ENCODE results near the gene LPP. TPM values are rescaled to one million over a fixed set of nuclear protein-coding genes. Genes with fewer than 3 reads are reported as not detected.
A peak's percentile ranks its signal among the peaks of the same experiment; 100 is the strongest.

Gene LPP
- total and polyA plus RNA-seq, 2 donors from 2014 or later, result 6.7 to 233 TPM

- no peak for TF ChIP-seq CTCF (IDR thresholded peaks at IDR 0.05; ENCODE audit: borderline replicate concordance, extremely low read depth, insufficient read depth)
- Histone ChIP-seq H3K36me3 (ENCODE audit: control insufficient read depth in 2 of 3, insufficient read depth in 3 of 3, low read length in 3 of 3) (no peaks in the 10 kb centered on the region), H3K27me3 (ENCODE audit: control insufficient read depth, insufficient read depth, low read length) (no peaks in the 10 kb centered on the region), H3K9me3 (ENCODE audit: control insufficient read depth in 2 of 3, insufficient read depth in 1 of 3, low read length in 3 of 3) (no peaks in the 10 kb centered on the region), H3K27ac (ENCODE audit: low read depth in 2 of 2, low read length in 2 of 2) (no peak overlapping the region), H3K9ac (ENCODE audit: low read length in 3 of 3) (no peak overlapping the region), H3K4me1 (ENCODE audit: control insufficient read depth in 2 of 3, insufficient read depth in 2 of 3, low read depth in 1 of 3, low read length in 3 of 3) (peaks cover 0 to 6% (median 5%) of the 10 kb centered on the region in 3 donors), H3K4me3 (ENCODE audit: low read length in 3 of 3) (no peak overlapping the region)
- no peak for DNase-seq
- no peak for FAIRE-seq
- intact Hi-C loops (cut with DNase I), result no loop called here
These were observed 671.9 kb downstream of the LPP start for GRCh38 chr3:188825901-188826300.

- DNase-seq (no peak), FAIRE-seq (no peak)
- no peaks in the 10 kb centered on the region for H3K27me3 ChIP-seq (ENCODE audit: control insufficient read depth, insufficient read depth, low read length)
- H3K4me3 ChIP-seq (ENCODE audit: low read length in 3 of 3), result no peak overlapping the region
- TF ChIP-seq CTCF (IDR thresholded peaks at IDR 0.05; ENCODE audit: borderline replicate concordance, extremely low read depth, insufficient read depth), result no peak
- H3K36me3 ChIP-seq (ENCODE audit: control insufficient read depth in 2 of 3, insufficient read depth in 3 of 3, low read length in 3 of 3), result no peaks in the 10 kb centered on the region
- no peak overlapping the region for H3K9ac ChIP-seq (ENCODE audit: low read length in 3 of 3)
- peaks cover 0 to 6% (median 5%) of the 10 kb centered on the region in 3 donors for H3K4me1 ChIP-seq (ENCODE audit: control insufficient read depth in 2 of 3, insufficient read depth in 2 of 3, low read depth in 1 of 3, low read length in 3 of 3)
- H3K9me3 ChIP-seq (ENCODE audit: control insufficient read depth in 2 of 3, insufficient read depth in 1 of 3, low read length in 3 of 3), result no peaks in the 10 kb centered on the region
- H3K27ac ChIP-seq (ENCODE audit: low read depth in 2 of 2, low read length in 2 of 2), result no peak overlapping the region
- intact Hi-C loops (cut with DNase I), result no loop called here
These were observed 672.6 kb downstream of the LPP start for GRCh38 chr3:188826574-188826973.

- Histone ChIP-seq H3K36me3 (ENCODE audit: control insufficient read depth in 2 of 3, insufficient read depth in 3 of 3, low read length in 3 of 3) (no peaks in the 10 kb centered on the region), H3K9me3 (ENCODE audit: control insufficient read depth in 2 of 3, insufficient read depth in 1 of 3, low read length in 3 of 3) (no peaks in the 10 kb centered on the region), H3K27ac (ENCODE audit: low read depth in 2 of 2, low read length in 2 of 2) (no peak overlapping the region), H3K4me1 (ENCODE audit: control insufficient read depth in 2 of 3, insufficient read depth in 2 of 3, low read depth in 1 of 3, low read length in 3 of 3) (peaks cover 0 to 6% (median 5%) of the 10 kb centered on the region in 3 donors), H3K27me3 (ENCODE audit: control insufficient read depth, insufficient read depth, low read length) (no peaks in the 10 kb centered on the region), H3K9ac (ENCODE audit: low read length in 3 of 3) (no peak overlapping the region), H3K4me3 (ENCODE audit: low read length in 3 of 3) (no peak overlapping the region)
- no peak for TF ChIP-seq CTCF (IDR thresholded peaks at IDR 0.05; ENCODE audit: borderline replicate concordance, extremely low read depth, insufficient read depth)
- intact Hi-C loops (cut with DNase I), result no loop called here
- DNase-seq (no peak), FAIRE-seq (no peak)
These were observed 673.1 kb downstream of the LPP start for GRCh38 chr3:188827103-188827502.

GRCh38 chr3:188827576-188827975 is 673.6 kb downstream of the LPP start:
- intact Hi-C loops (cut with DNase I), result no loop called here
- H3K9me3 ChIP-seq (ENCODE audit: control insufficient read depth in 2 of 3, insufficient read depth in 1 of 3, low read length in 3 of 3), result no peaks in the 10 kb centered on the region
- no peaks in the 10 kb centered on the region for H3K27me3 ChIP-seq (ENCODE audit: control insufficient read depth, insufficient read depth, low read length)
- no peak for TF ChIP-seq CTCF (IDR thresholded peaks at IDR 0.05; ENCODE audit: borderline replicate concordance, extremely low read depth, insufficient read depth)
- DNase-seq (peak in 4 of 5 donors; percentile 52 to 74 (median 63)), FAIRE-seq (no peak)
- H3K27ac ChIP-seq (ENCODE audit: low read depth in 2 of 2, low read length in 2 of 2), result no peak overlapping the region
- peaks cover 0 to 7% (median 6%) of the 10 kb centered on the region in 3 donors for H3K4me1 ChIP-seq (ENCODE audit: control insufficient read depth in 2 of 3, insufficient read depth in 2 of 3, low read depth in 1 of 3, low read length in 3 of 3)
- no peaks in the 10 kb centered on the region for H3K36me3 ChIP-seq (ENCODE audit: control insufficient read depth in 2 of 3, insufficient read depth in 3 of 3, low read length in 3 of 3)
- no peak overlapping the region for H3K4me3 ChIP-seq (ENCODE audit: low read length in 3 of 3)
- H3K9ac ChIP-seq (ENCODE audit: low read length in 3 of 3), result no peak overlapping the region

Measured in kidney (tissue), 14 donors.